ENCODE results near the gene EGFR. TPM values are rescaled to one million over a fixed set of nuclear protein-coding genes. Genes with fewer than 3 reads are reported as not detected.
A peak's percentile ranks its signal among the peaks of the same experiment; 100 is the strongest.

EGFR gene
- polyA plus RNA-seq, 1 of the 3 experiments (the other 2 are of a cell fraction), result 37.6 TPM

GRCh38 chr7:55241958-55242357 is 223.1 kb downstream of the EGFR start:
- TF ChIP-seq RAD21 (IDR thresholded peaks at IDR 0.05; ENCODE audit: low read length) (no peak), RXRA (IDR thresholded peaks at IDR 0.05; ENCODE audit: borderline replicate concordance, low read depth) (no peak), SIN3A (IDR thresholded peaks at IDR 0.05; ENCODE audit: borderline replicate concordance, low read depth, low read length) (no peak), POLR2AphosphoS5 (IDR thresholded peaks at IDR 0.05; ENCODE audit: low read depth, low read length) (no peak), PBX3 (IDR thresholded peaks at IDR 0.05) (no peak), CHD2 (IDR thresholded peaks at IDR 0.05; ENCODE audit: low read length, partially characterized antibody) (no peak), MXI1 (IDR thresholded peaks at IDR 0.05; ENCODE audit: low read depth, low read length) (no peak), NRF1 (IDR thresholded peaks at IDR 0.05; ENCODE audit: low read depth, low read length) (no peak), JUND (IDR thresholded peaks at IDR 0.05) (no peak), FOXM1 (IDR thresholded peaks at IDR 0.05; ENCODE audit: low read depth) (no peak), RFX5 (IDR thresholded peaks at IDR 0.05; ENCODE audit: low read length) (no peak), GATA2 (CRISPR knock-in tag; IDR thresholded peaks at IDR 0.05) (no peak), GABPA (IDR thresholded peaks at IDR 0.05; ENCODE audit: low read depth) (no peak), ELF1 (IDR thresholded peaks at IDR 0.05) (no peak)
- TF ChIP-seq, protein P1, sequence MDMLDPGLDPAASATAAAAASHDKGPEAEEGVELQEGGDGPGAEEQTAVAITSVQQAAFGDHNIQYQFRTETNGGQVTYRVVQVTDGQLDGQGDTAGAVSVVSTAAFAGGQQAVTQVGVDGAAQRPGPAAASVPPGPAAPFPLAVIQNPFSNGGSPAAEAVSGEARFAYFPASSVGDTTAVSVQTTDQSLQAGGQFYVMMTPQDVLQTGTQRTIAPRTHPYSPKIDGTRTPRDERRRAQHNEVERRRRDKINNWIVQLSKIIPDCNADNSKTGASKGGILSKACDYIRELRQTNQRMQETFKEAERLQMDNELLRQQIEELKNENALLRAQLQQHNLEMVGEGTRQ (IDR thresholded peaks at IDR 0.05; ENCODE audit: borderline replicate concordance, low read depth, low read length), result no peak
- Histone ChIP-seq H4K20me1 (ENCODE audit: insufficient read depth) (no peaks in the 10 kb centered on the region), H3K79me2 (ENCODE audit: insufficient read depth) (no peaks in the 10 kb centered on the region), H3K9me2 (no peaks in the 10 kb centered on the region), H3K36me3 (replicated peaks in 1 of 2; ENCODE audit: control insufficient read depth in 1 of 2, insufficient read depth in 2 of 2, low read length in 1 of 2) (no peaks in the 10 kb centered on the region), H3K4me3 (ENCODE audit: low read depth in 2 of 2, low read length in 1 of 2) (no peak overlapping the region), H3K4me2 (no peak overlapping the region), H3K27me3 (ENCODE audit: insufficient read depth) (no peaks in the 10 kb centered on the region), H2AFZ (ENCODE audit: low read depth) (no peak overlapping the region), H3K4me1 (ENCODE audit: control insufficient read depth in 1 of 2, insufficient read depth in 2 of 2, low read depth in 1 of 2, low read length in 1 of 2) (peaks cover 9 to 15% of the 10 kb centered on the region in 2 experiments), H3F3A (replicated peaks; ENCODE audit: insufficient read depth) (no peaks in the 10 kb centered on the region), H3K27ac (ENCODE audit: low read depth in 2 of 2, low read length in 1 of 2) (no peak overlapping the region), H3K9me3 (no peaks in the 10 kb centered on the region), H3K9ac (no peak overlapping the region)
- CTCF ChIA-PET, result interaction anchor here (1.5 to 16.7 kb wide), 3 partner anchors 13 to 457 kb away, joined by 3 to 1068 read pairs (median 104); no protein-coding TSS in a partner anchor
- WGBS (ENCODE audit: low lambda C conversion rate), result 90% methylated on average over 6 of the region's 6 CpGs
- POLR2A ChIA-PET, result interaction anchor here (0.6 kb wide), 1 partner anchor 33 kb away, joined by 3 read pairs; no protein-coding TSS in a partner anchor
- no peak for DNase-seq

DNA sequence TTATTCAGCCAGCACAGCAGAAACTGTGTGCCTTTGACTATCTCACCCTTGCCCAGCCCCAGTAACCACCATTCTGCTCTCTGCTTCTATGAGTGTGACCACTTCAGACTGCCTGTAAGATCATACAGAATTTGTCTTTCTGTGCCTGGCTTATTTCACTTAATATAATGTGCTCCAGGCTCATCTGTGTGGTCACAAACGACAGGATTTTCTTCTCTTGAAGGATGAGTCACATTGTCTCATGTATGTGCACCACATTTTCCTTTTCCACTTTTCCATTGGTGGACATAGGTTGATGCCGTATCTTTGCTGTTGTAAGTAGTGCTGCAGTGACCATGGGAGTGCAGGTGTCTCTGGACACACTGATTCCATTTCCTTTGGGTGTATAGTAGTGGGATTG is 223.8 kb downstream of the EGFR start:
- H3K27me3 ChIP-seq (ENCODE audit: insufficient read depth), result no peaks in the 10 kb centered on the region
- no peak overlapping the region for H3K9ac ChIP-seq
- no peak overlapping the region for H3K4me2 ChIP-seq
- DNase-seq, result no peak
- H3K36me3 ChIP-seq (replicated peaks in 1 of 2; ENCODE audit: control insufficient read depth in 1 of 2, insufficient read depth in 2 of 2, low read length in 1 of 2), result no peaks in the 10 kb centered on the region
- H3K9me2 ChIP-seq, result no peaks in the 10 kb centered on the region
- peak overlapping the region in 1 of 2 experiments; percentile 13; a peak in 1 of 4 replicates for H3K27ac ChIP-seq (ENCODE audit: low read depth in 2 of 2, low read length in 1 of 2)
- H3F3A ChIP-seq (replicated peaks; ENCODE audit: insufficient read depth), result no peaks in the 10 kb centered on the region
- 32% methylated on average over 2 of the region's 2 CpGs for WGBS (ENCODE audit: low lambda C conversion rate)
- no peaks in the 10 kb centered on the region for H4K20me1 ChIP-seq (ENCODE audit: insufficient read depth)
- no peaks in the 10 kb centered on the region for H3K9me3 ChIP-seq
- ChIA-PET CTCF (interaction anchor here (0.6 to 16.7 kb wide), 4 partner anchors 12 to 458 kb away, joined by 3 to 1068 read pairs (median 54); no protein-coding TSS in a partner anchor), POLR2A (no interaction called here)
- no peak overlapping the region for H2AFZ ChIP-seq (ENCODE audit: low read depth)
- no peak overlapping the region for H3K4me3 ChIP-seq (ENCODE audit: low read depth in 2 of 2, low read length in 1 of 2)
- peaks cover 10 to 15% of the 10 kb centered on the region in 2 experiments for H3K4me1 ChIP-seq (ENCODE audit: control insufficient read depth in 1 of 2, insufficient read depth in 2 of 2, low read depth in 1 of 2, low read length in 1 of 2)
- H3K79me2 ChIP-seq (ENCODE audit: insufficient read depth), result no peaks in the 10 kb centered on the region
- TF ChIP-seq EZH2phosphoT487 (IDR thresholded peaks at IDR 0.05; ENCODE audit: borderline replicate concordance, low read depth) (no peak), SIN3A (IDR thresholded peaks at IDR 0.05; ENCODE audit: borderline replicate concordance, low read depth, low read length) (no peak), YY1 (IDR thresholded peaks at IDR 0.05; ENCODE audit: low read depth) (no peak), TAF1 (IDR thresholded peaks at IDR 0.05; ENCODE audit: borderline replicate concordance, low read depth, low read length) (no peak), MXI1 (IDR thresholded peaks at IDR 0.05; ENCODE audit: low read depth, low read length) (no peak), PBX3 (IDR thresholded peaks at IDR 0.05) (peak; percentile 50; the same call in 1 of the 2 replicates), GABPA (IDR thresholded peaks at IDR 0.05; ENCODE audit: low read depth) (no peak), IRF3 (IDR thresholded peaks at IDR 0.05; ENCODE audit: low read depth, low read length) (no peak), RFX5 (IDR thresholded peaks at IDR 0.05; ENCODE audit: low read length) (no peak), SMC3 (IDR thresholded peaks at IDR 0.05; ENCODE audit: low read depth, low read length) (no peak), FOSL2 (IDR thresholded peaks at IDR 0.05; ENCODE audit: borderline replicate concordance, low read depth) (peak; percentile 48; the same call in 1 of the 2 replicates), RXRA (IDR thresholded peaks at IDR 0.05; ENCODE audit: borderline replicate concordance, low read depth) (no peak), FOXM1 (IDR thresholded peaks at IDR 0.05; ENCODE audit: low read depth) (no peak), EP300 (IDR thresholded peaks at IDR 0.05; ENCODE audit: borderline replicate concordance in 1 of 2, low read depth in 1 of 2, low read length in 1 of 2) (no peak)
- TF ChIP-seq, protein P2, sequence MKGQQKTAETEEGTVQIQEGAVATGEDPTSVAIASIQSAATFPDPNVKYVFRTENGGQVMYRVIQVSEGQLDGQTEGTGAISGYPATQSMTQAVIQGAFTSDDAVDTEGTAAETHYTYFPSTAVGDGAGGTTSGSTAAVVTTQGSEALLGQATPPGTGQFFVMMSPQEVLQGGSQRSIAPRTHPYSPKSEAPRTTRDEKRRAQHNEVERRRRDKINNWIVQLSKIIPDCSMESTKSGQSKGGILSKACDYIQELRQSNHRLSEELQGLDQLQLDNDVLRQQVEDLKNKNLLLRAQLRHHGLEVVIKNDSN (IDR thresholded peaks at IDR 0.05; ENCODE audit: borderline replicate concordance, low read depth), result no peak

Data from SK-N-SH (cell line).